D721Med (cell line): Measurements from ENCODE around the gene PBLD.
"Not testable (repeated sequence)": the region's sequence is repeated elsewhere in the genome, so short reads cannot be mapped to it uniquely, and the experiment has no call there.

Experiments
- DNase-seq: peaks from one replicate; pipeline ENCODE4 v3.0.0; 2011; ENCODE audit warnings: low spot score; ENCODE audit not compliant: insufficient read length
- FAIRE-seq: peaks from 2 replicates; lab custom pipeline; 2011; peaks lifted over from hg19 to GRCh38; lab: Jason Lieb, UNC
- TF ChIP-seq, protein P1 (sequence below): IDR thresholded peaks from 2 replicates; pipeline ENCODE4 v1.5.1; 2012; ENCODE audit warnings: mild to moderate bottlenecking, control low read depth; ENCODE audit not compliant: insufficient read depth; ENCODE audit errors: missing control alignments

Gene PBLD

DNA sequence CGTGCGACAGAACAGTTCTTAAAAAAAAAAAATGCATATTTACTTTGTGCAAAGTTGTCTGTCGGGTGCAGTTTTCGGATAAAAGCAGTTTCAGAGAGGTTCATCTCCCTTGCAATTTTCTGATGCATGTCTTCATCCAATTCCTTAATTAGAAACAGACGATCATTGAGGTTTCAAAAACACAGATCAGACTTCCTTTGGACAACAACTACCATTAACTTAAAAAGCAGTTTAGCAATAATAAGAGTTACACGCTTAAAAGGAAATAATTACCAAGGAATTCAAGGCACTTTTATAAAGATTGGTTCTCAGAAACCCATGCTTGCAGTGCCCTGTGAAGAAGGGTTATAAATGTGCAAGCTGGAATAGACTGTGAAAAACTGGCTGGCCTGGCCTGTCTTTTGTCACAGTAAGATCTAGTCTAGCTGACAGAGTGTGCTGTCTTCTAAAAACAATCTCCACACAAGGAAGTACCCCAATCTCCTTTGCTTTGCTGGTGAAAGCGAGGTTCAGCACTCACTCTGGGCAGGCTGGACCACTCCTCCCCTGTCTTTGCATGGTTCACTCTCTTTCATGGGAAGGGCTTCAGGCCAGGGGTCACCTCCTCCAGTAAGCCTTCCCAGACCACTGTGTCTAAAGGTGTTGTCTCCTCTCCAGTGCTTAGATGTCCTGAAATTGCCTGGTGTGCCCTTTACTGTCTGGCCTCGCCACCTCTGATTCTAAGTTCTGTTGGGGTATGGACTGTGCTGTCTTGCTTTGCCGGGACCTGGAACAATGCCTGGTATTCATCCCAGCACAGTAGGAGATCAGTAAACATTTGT lies 35.7 kb downstream of the PBLD start:
- no peak for DNase-seq
- no peak for FAIRE-seq
- TF ChIP-seq, protein P1, sequence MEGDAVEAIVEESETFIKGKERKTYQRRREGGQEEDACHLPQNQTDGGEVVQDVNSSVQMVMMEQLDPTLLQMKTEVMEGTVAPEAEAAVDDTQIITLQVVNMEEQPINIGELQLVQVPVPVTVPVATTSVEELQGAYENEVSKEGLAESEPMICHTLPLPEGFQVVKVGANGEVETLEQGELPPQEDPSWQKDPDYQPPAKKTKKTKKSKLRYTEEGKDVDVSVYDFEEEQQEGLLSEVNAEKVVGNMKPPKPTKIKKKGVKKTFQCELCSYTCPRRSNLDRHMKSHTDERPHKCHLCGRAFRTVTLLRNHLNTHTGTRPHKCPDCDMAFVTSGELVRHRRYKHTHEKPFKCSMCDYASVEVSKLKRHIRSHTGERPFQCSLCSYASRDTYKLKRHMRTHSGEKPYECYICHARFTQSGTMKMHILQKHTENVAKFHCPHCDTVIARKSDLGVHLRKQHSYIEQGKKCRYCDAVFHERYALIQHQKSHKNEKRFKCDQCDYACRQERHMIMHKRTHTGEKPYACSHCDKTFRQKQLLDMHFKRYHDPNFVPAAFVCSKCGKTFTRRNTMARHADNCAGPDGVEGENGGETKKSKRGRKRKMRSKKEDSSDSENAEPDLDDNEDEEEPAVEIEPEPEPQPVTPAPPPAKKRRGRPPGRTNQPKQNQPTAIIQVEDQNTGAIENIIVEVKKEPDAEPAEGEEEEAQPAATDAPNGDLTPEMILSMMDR: no peak

DNA sequence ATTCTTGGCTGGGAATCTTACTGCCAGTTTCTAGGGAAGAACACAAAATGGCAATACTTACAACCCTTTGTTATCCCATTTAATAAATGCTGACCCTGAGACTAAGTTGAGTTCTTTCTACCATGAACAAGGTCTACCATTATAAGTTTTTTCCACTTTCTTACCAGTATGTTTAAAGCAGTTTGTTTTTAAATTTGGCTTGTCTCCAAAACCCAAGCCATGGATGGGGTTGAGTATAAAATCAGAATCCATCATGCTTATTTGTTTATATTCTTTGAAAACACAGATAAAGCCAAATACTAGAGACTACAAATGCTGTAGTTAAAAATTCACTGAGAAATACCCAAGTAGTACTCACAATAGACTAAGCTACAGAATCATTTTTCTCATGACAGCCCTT lies 42.0 kb downstream of the PBLD start:
- TF ChIP-seq, protein P1: no peak
- DNase-seq: no peak
- FAIRE-seq: no peak

DNA sequence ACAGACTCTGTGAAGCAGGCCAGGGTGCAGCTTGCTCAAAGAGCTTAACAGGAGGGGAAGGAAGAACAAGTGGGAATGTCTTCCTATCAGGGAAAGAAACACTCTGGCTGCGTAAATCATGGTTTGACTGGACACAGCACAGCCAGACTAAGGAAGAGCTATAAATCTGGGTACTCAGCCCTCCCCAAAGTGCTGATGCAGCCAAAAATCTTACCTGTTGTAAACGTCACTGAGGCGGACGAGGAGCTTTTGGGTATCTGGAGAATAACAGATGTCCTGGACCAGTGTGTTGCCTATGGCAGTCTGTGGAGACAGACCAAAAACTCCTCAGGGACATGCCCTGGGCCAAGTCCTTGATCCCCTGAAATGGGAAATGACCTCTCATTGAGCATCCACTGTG lies 44.0 kb downstream of the PBLD start:
- DNase-seq (no peak), FAIRE-seq (no peak)

DNA sequence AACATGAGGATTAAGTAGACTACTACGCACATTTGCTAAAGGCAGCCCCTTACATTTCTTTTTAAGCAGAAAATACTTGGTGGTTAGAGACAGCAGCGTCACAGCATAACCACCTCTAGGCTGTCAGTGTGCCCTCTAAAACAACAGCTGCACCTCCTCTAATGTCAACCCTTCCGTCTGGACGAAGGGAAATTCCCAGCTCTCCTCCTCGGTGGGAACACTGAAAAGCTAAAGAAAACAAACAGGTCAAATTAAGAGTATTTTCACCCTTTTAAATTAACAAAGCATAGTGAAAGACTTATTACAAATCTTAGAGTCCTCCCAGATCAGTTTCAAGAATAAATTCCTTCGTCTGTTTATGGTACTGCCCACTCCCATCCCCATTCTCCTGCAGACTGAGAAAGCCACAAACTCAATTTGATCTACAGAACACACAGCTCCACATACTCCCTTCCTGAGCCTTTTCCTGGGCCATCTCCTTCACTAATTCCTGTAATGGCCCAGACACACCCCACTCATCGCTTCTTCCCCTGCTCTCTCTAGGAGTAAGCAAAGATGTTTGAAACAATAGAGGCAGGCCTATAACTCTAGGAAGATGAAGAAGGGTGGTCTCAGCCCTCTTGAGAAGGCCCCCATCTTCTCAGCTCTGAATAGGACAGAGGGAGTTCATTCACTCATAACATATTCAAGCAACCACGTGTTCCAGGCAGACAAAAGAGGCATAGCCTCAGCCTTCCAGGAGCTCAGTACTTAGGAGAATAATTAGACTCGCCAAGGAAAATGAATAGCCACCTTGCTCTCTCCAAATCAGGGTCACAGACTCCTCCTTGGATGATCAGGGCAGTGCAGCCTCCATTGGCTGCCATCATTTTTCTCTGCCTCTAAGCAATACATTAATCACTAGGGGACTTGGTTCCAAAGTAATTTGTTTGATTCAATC lies 48.4 kb downstream of the PBLD start:
- TF ChIP-seq, protein P1: no peak
- no peak for DNase-seq
- FAIRE-seq: no peak

More for the DNA sequence above, 44.0 kb downstream of the PBLD start:
- TF ChIP-seq, protein P1: no peak

DNA sequence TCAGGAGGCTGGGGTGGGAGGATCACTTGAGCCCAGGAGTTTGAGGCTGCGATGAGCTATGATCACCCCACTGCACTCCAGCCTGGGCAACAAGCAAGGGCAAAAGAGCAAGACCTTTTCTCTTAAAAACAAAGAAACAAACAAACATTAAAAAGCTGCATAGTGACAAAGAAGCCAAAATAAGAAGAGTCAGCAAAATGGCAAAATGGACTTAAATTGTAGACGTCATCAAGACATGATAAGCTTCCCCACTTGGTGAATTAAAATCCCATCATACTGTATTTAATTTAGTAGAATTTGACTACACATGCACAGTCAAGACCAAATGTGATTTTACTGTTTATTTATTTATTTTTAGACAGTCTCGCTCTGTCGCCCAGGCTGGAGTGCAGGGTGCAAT lies 52.0 kb downstream of the PBLD start:
- TF ChIP-seq, protein P1: no peak
- FAIRE-seq (no peak), DNase-seq (no peak)

DNA sequence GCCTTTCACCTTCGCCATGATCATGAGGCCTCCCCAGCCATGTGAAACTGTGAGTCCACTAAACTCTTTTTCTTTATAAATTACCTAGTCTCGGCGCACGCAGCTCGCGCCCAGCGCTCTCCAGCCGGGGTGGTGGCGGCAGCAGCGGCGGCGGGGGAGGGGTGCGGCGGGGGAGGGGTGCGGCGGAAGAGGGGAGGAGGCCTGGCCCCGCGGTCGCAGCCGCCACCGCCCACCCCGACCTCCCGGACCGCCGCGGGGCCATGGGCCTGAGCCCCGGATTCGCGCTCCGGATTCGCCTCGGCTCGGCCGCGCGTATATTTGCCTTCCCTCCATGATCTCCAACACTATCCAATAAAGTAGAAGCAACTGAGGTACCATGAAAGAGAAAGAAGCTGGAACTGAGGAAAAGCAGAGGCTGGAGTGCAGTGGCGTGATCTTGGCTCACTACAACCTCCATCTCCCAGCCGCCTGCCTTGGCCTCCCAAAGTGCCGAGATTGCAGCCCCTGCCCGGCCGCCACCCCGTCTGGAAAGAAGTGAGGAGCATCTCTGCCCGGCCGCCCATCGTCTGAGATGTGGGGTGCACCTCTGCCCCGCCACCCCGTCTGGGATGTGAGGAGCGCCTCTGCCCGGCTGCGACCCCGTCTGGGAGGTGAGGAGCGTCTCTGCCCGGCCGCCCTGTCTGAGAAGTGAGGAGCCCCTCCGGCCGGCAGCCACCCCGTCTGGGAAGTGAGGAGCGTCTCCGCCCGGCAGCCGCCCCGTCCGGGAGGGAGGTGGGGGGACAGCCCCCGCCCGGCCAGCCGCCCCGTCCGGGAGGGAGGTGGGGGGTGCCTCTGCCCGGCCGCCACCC lies 53.6 kb downstream of the PBLD start:
- FAIRE-seq, DNase-seq: not testable (repeated sequence)

DNA sequence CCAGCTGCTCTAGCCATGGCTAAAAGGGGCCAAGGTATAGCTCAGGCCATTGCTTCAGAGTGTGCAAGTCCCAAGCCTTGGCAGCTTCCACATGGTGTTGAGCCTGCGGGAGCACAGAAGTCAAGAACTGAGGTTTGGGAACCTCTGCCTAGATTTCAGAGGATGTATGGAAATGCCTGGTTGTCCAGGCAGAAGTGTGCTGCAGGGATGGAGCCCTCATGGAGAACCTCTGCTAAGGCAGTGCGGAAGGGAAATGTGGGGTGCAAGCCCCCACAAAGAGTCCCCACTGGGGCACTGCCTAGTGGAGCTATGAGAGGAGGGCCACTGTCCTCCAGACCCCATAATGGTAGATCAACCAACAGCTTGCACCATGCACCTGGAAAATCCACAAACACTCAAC lies 54.9 kb downstream of the PBLD start:
- not testable (repeated sequence) for DNase-seq, FAIRE-seq
